GM19351 (cell line): ENCODE measurements around the gene NUPR1.
"Not testable (repeated sequence)": the region's sequence is repeated elsewhere in the genome, so short reads cannot be mapped to it uniquely, and the experiment has no call there.

Source experiments
- ATAC-seq: cut with Tn5 transposase; IDR thresholded peaks from one replicate; pipeline ENCODE4 v1.9.1; 2021; ENCODE audit warnings: mild to moderate bottlenecking, moderate library complexity; ENCODE audit not compliant: unreplicated experiment

NUPR1 gene

GRCh38 chr16:28500476-28501180 lies 38.1 kb downstream of the NUPR1 start:
- ATAC-seq: not testable (repeated sequence)

GRCh38 chr16:28499854-28500253 lies 38.9 kb downstream of the NUPR1 start:
- no peak for ATAC-seq

- ATAC-seq: no peak
Observed at GRCh38 chr16:28498666-28499381, 40.0 kb downstream of the NUPR1 start.

GRCh38 chr16:28497861-28498599 lies 40.7 kb downstream of the NUPR1 start:
- ATAC-seq: no peak

- no peak for ATAC-seq
Observed at GRCh38 chr16:28497386-28497785, 41.4 kb downstream of the NUPR1 start.

GRCh38 chr16:28496844-28497243 lies 41.9 kb downstream of the NUPR1 start:
- ATAC-seq: no peak

GRCh38 chr16:28495795-28496749 lies 42.7 kb downstream of the NUPR1 start:
- no peak for ATAC-seq

GRCh38 chr16:28495098-28495793 lies 43.5 kb downstream of the NUPR1 start:
- no peak for ATAC-seq

GRCh38 chr16:28494121-28494851 lies 44.5 kb downstream of the NUPR1 start, which contains the start of gene APOBR:
Gene APOBR (plus strand): TSS chr16:28494643. CDS start chr16:28494682, 39 bp downstream.
- peak; percentile 57 for ATAC-seq

- ATAC-seq: no peak
Observed at GRCh38 chr16:28492511-28492910, 46.3 kb downstream of the NUPR1 start.

GRCh38 chr16:28491970-28492474 lies 46.8 kb downstream of the NUPR1 start, which contains the start of gene CLN3:
Gene CLN3 (minus strand): TSS chr16:28492074. CDS start chr16:28491759, 315 bp downstream.
- ATAC-seq: peak; percentile 69

- ATAC-seq: peak; percentile 9
Observed at GRCh38 chr16:28491230-28491969, 47.4 kb downstream of the NUPR1 start.

GRCh38 chr16:28486266-28486665 lies 52.5 kb downstream of the NUPR1 start:
- no peak for ATAC-seq

GRCh38 chr16:28483361-28483760 lies 55.4 kb downstream of the NUPR1 start:
- ATAC-seq: not testable (repeated sequence)
